HG03066 (cell line): ENCODE results near the gene FNIP2.
"Not testable (repeated sequence)": the region's sequence is repeated elsewhere in the genome, so short reads cannot be mapped to it uniquely, and the experiment has no call there.

Source experiments
- ATAC-seq: cut with Tn5 transposase; IDR thresholded peaks from one replicate; pipeline ENCODE4 v1.9.1; 2021; ENCODE audit warnings: low read depth; ENCODE audit not compliant: unreplicated experiment

Gene FNIP2

GRCh38 chr4:158768555-158769174 is at the start of gene FNIP2:
TSS of gene FNIP2 (plus strand) at chr4:158769026. CDS start at chr4:158769213, 187 bp downstream.
- ATAC-seq: peak; percentile 69

GRCh38 chr4:158721680-158722079 is 47.1 kb upstream of the FNIP2 start:
- no peak for ATAC-seq

- ATAC-seq: peak; percentile 15
Measured at GRCh38 chr4:158722291-158722916, 46.4 kb upstream of the FNIP2 start.

- ATAC-seq: peak; percentile 97
Measured at GRCh38 chr4:158722917-158723793, 45.7 kb upstream of the FNIP2 start, which contains the start of gene PPID. TSS of gene PPID (minus strand) at chr4:158723396. CDS start at chr4:158723288, 108 bp downstream.

GRCh38 chr4:158724637-158725036 is 44.2 kb upstream of the FNIP2 start:
- no peak for ATAC-seq

GRCh38 chr4:158726633-158727032 is 42.2 kb upstream of the FNIP2 start:
- no peak for ATAC-seq

- ATAC-seq: no peak
Measured at GRCh38 chr4:158728236-158728635, 40.6 kb upstream of the FNIP2 start.

GRCh38 chr4:158729716-158730559 is 38.9 kb upstream of the FNIP2 start:
- peak; percentile 87 for ATAC-seq

GRCh38 chr4:158738866-158739265 is 30.0 kb upstream of the FNIP2 start:
- ATAC-seq: no peak

- no peak for ATAC-seq
Measured at GRCh38 chr4:158739600-158739999, 29.2 kb upstream of the FNIP2 start.

GRCh38 chr4:158741326-158742021 is 27.4 kb upstream of the FNIP2 start:
- ATAC-seq: no peak

- ATAC-seq: not testable (repeated sequence)
Measured at GRCh38 chr4:158746537-158746936, 22.3 kb upstream of the FNIP2 start.

- no peak for ATAC-seq
Measured at GRCh38 chr4:158750379-158750778, 18.4 kb upstream of the FNIP2 start.

- ATAC-seq: no peak
Measured at GRCh38 chr4:158754385-158755180, 14.2 kb upstream of the FNIP2 start.

- not testable (repeated sequence) for ATAC-seq
Measured at GRCh38 chr4:158755819-158756218, 13.0 kb upstream of the FNIP2 start.

- no peak for ATAC-seq
Measured at GRCh38 chr4:158756588-158756987, 12.2 kb upstream of the FNIP2 start.

- ATAC-seq: no peak
Measured at GRCh38 chr4:158758142-158758541, 10.7 kb upstream of the FNIP2 start.

GRCh38 chr4:158758703-158759102 is 10.1 kb upstream of the FNIP2 start:
- no peak for ATAC-seq

- not testable (repeated sequence) for ATAC-seq
Measured at GRCh38 chr4:158759539-158759938, 9.3 kb upstream of the FNIP2 start.
